H9 (cell line): ENCODE data around the gene MRPS18B. TPM values are rescaled to one million over a fixed set of nuclear protein-coding genes. Genes with fewer than 3 reads are reported as not detected.
A peak's percentile ranks its signal among the peaks of the same experiment; 100 is the strongest.

Experiments
- DNase-seq: peaks from one replicate; pipeline ENCODE4 v3.0.0-alpha.2; 2017
- H2AFZ ChIP-seq: one replicate; pipeline ENCODE4 v1.6.1; 2013; ENCODE audit warnings: mild to moderate bottlenecking, low read length, control low read depth, moderate library complexity
- H2AK5ac ChIP-seq: 2 replicates; pipeline ENCODE4 v1.6.1; 2013; ENCODE audit warnings: low read length, control low read depth, mixed read lengths; ENCODE audit not compliant: insufficient read length
- H2BK120ac ChIP-seq: one replicate; pipeline ENCODE4 v1.6.1; 2013; ENCODE audit warnings: low read depth, mild to moderate bottlenecking, low read length, control low read depth, inconsistent platforms; ENCODE audit not compliant: poor library complexity, severe bottlenecking
- H2BK12ac ChIP-seq: 2 replicates; pipeline ENCODE4 v1.6.1; 2013; ENCODE audit warnings: low read length, control low read depth, mixed read lengths, low read depth; ENCODE audit not compliant: insufficient read length
- H2BK15ac ChIP-seq: 2 replicates; pipeline ENCODE4 v1.6.1; 2013; ENCODE audit warnings: low read depth, low read length, control low read depth
- H2BK20ac ChIP-seq: one replicate; pipeline ENCODE4 v1.6.1; 2013; ENCODE audit warnings: low read depth, mild to moderate bottlenecking, low read length, control low read depth, inconsistent platforms; ENCODE audit not compliant: poor library complexity, severe bottlenecking
- H2BK5ac ChIP-seq: 2 replicates; pipeline ENCODE4 v1.6.1; 2013; ENCODE audit warnings: low read length, control low read depth, mixed read lengths; ENCODE audit not compliant: insufficient read length
- H3K14ac ChIP-seq: 2 replicates; pipeline ENCODE4 v1.6.1; 2013; ENCODE audit warnings: low read length, control low read depth; ENCODE audit not compliant: insufficient read depth
- H3K18ac ChIP-seq: 2 replicates; pipeline ENCODE4 v1.6.1; 2013; ENCODE audit warnings: low read depth, mild to moderate bottlenecking, mixed read lengths, low read length, control low read depth; ENCODE audit not compliant: insufficient read length
- H3K23ac ChIP-seq: 2 replicates; pipeline ENCODE4 v1.6.1; 2013; ENCODE audit warnings: low read length, control low read depth, mixed read lengths, low read depth; ENCODE audit not compliant: insufficient read length
- H3K23me2 ChIP-seq: 2 replicates; pipeline ENCODE4 v1.6.1; 2013; ENCODE audit warnings: low read depth, mild to moderate bottlenecking, mixed read lengths, low read length, control low read depth; ENCODE audit not compliant: insufficient read length, poor library complexity, severe bottlenecking
- H3K27ac ChIP-seq: 2 replicates; pipeline ENCODE4 v1.5.1; 2013; ENCODE audit warnings: low read length, control low read depth, mixed read lengths, low read depth; ENCODE audit not compliant: insufficient read length
- H3K27me3 ChIP-seq: 2 replicates; pipeline ENCODE4 v1.6.1; 2013; ENCODE audit warnings: low read length, control low read depth, inconsistent platforms; ENCODE audit not compliant: insufficient read depth
- H3K4ac ChIP-seq: 2 replicates; pipeline ENCODE4 v1.6.1; 2013; ENCODE audit warnings: low read depth, mild to moderate bottlenecking, control low read depth, inconsistent platforms, low read length, moderate library complexity
- H3K4me1 ChIP-seq: 2 replicates; pipeline ENCODE4 v1.6.1; 2013; ENCODE audit warnings: low read length, control low read depth, inconsistent platforms; ENCODE audit not compliant: insufficient read depth
- H3K4me2 ChIP-seq: 2 replicates; pipeline ENCODE4 v1.6.1; 2013; ENCODE audit warnings: low read length, control low read depth, mixed read lengths; ENCODE audit not compliant: insufficient read length, insufficient read depth
- H3K56ac ChIP-seq: 2 replicates; pipeline ENCODE4 v1.6.1; 2013; ENCODE audit warnings: low read depth, mild to moderate bottlenecking, mixed read lengths, low read length, control low read depth; ENCODE audit not compliant: insufficient read length
- H3K79me1 ChIP-seq: 2 replicates; pipeline ENCODE4 v1.6.1; 2013; ENCODE audit warnings: low read depth, mild to moderate bottlenecking, moderate library complexity, low read length, control low read depth, inconsistent platforms; ENCODE audit not compliant: insufficient read depth, poor library complexity, severe bottlenecking
- H3K79me2 ChIP-seq: 2 replicates; pipeline ENCODE4 v1.6.1; 2013; ENCODE audit warnings: low read length, control low read depth, inconsistent platforms; ENCODE audit not compliant: insufficient read depth
- H3K9ac ChIP-seq: 2 replicates; pipeline ENCODE4 v1.6.1; 2013; ENCODE audit warnings: low read length, control low read depth, mixed read lengths; ENCODE audit not compliant: insufficient read length; ENCODE audit errors: extremely low read depth
- H3K9me3 ChIP-seq: one replicate; pipeline ENCODE4 v1.6.1; 2013; ENCODE audit warnings: low read depth, low read length, inconsistent platforms; ENCODE audit not compliant: control insufficient read depth
- H3T11ph ChIP-seq: one replicate; pipeline ENCODE4 v1.6.1; 2013; ENCODE audit warnings: mild to moderate bottlenecking, low read length, control low read depth, inconsistent platforms
- H4K20me1 ChIP-seq: one replicate; pipeline ENCODE4 v1.6.1; 2013; ENCODE audit not compliant: control insufficient read depth, insufficient read length, insufficient read depth
- H4K5ac ChIP-seq: 2 replicates; pipeline ENCODE4 v1.6.1; 2013; ENCODE audit warnings: low read depth, mild to moderate bottlenecking, mixed read lengths, low read length, control low read depth; ENCODE audit not compliant: insufficient read length
- H4K8ac ChIP-seq: replicated peaks from 2 replicates; pipeline ENCODE4 v1.6.1; 2013; ENCODE audit warnings: low read length, control low read depth, mixed read lengths, low read depth; ENCODE audit not compliant: insufficient read length
- H4K91ac ChIP-seq: 2 replicates; pipeline ENCODE4 v1.6.1; 2013; ENCODE audit warnings: low read depth, mild to moderate bottlenecking, moderate library complexity, mixed read lengths, low read length, control low read depth; ENCODE audit not compliant: insufficient read length
- H3K27ac Mint-ChIP-seq, 3 experiments: 2 replicates in 2 of 3; 3 replicates in 1 of 3; pipeline ENCODE4 v1.8.0; 2020 to 2021; ENCODE audit warnings: mixed read lengths in 3 of 3, mild to moderate bottlenecking in 1 of 3, moderate library complexity in 1 of 3
- H3K27me3 Mint-ChIP-seq: 2 replicates; pipeline ENCODE4 v1.8.0; 2021; ENCODE audit warnings: low read depth, mild to moderate bottlenecking, moderate library complexity, mixed read lengths
- H3K36me3 Mint-ChIP-seq, 3 experiments: 2 replicates in 2 of 3; 3 replicates in 1 of 3; pipeline ENCODE4 v1.8.0; 2020 to 2021; ENCODE audit warnings: low read depth in 3 of 3, mixed read lengths in 3 of 3; ENCODE audit not compliant: insufficient read depth in 1 of 3
- H3K4me1 Mint-ChIP-seq, 2 experiments: 2 replicates each; pipeline ENCODE4 v1.8.0; 2020; ENCODE audit warnings: mixed read lengths in 2 of 2
- H3K4me3 Mint-ChIP-seq, 2 experiments: 2 replicates in 1 of 2; 3 replicates in 1 of 2; pipeline ENCODE4 v1.8.0; 2020 to 2021; ENCODE audit warnings: mild to moderate bottlenecking in 2 of 2, mixed read lengths in 2 of 2, moderate library complexity in 1 of 2
- H3K9me3 Mint-ChIP-seq, 2 experiments: 2 replicates in 1 of 2; 3 replicates in 1 of 2; pipeline ENCODE4 v1.8.0; 2020; ENCODE audit warnings: mild to moderate bottlenecking in 2 of 2, mixed read lengths in 2 of 2, moderate library complexity in 1 of 2
- CTCF ChIP-seq: fragments of 200-600 bp; sonication (generic); conservative IDR thresholded peaks from 3 replicates; pipeline ENCODE4 v1.8.0; 2021; ENCODE audit warnings: antibody characterized with exemption, mild to moderate bottlenecking
- WGBS: extraction: QIAGEN DNeasy Blood & Tissue Kit; methylation state at CpG from one replicate; pipeline ENCODE4 v1.1.7; 2013; ENCODE audit warnings: missing lambda C conversion rate, low lambda C conversion rate, mixed read lengths; ENCODE audit not compliant: insufficient read length; ENCODE audit errors: extremely low coverage; 5-methylcytosine and 5-hydroxymethylcytosine counted together
- total RNA-seq: library from RNA; stranded (reverse); gene quantifications from 2 replicates; pipeline ENCODE4 v1.2.1, GENCODE V29; 2021

Gene MRPS18B
- total RNA-seq, 1 experiment from 2014 or later: 54.0 TPM

- H3K36me3 Mint-ChIP-seq: peaks cover 12 to 71% (median 57%) of the 10 kb centered on the region in 3 experiments; a peak in 6 of 7 replicates
- Histone ChIP-seq H2BK5ac (no peak overlapping the region), H4K20me1 (no peaks in the 10 kb centered on the region), H3K9ac (no peak overlapping the region), H3T11ph (no peak overlapping the region), H2AFZ (no peak overlapping the region), H3K79me1 (no peaks in the 10 kb centered on the region), H3K4me1 (no peaks in the 10 kb centered on the region), H3K23ac (no peak overlapping the region), H2AK5ac (no peak overlapping the region), H3K4ac (no peak overlapping the region), H3K14ac (no peak overlapping the region), H3K18ac (no peak overlapping the region), H2BK20ac (no peak overlapping the region), H3K9me3 (no peaks in the 10 kb centered on the region), H3K27ac (no peak overlapping the region), H2BK12ac (no peak overlapping the region), H3K23me2 (no peaks in the 10 kb centered on the region), H2BK15ac (no peak overlapping the region), H4K8ac (no peak overlapping the region), H3K4me2 (no peak overlapping the region), H4K5ac (no peak overlapping the region), H3K56ac (no peak overlapping the region), H3K27me3 (no peaks in the 10 kb centered on the region), H4K91ac (no peak overlapping the region), H2BK120ac (no peak overlapping the region), H3K79me2 (no peaks in the 10 kb centered on the region)
- peak overlapping the region in 1 of 3 experiments; percentile 82; a peak in 3 of 7 replicates for H3K27ac Mint-ChIP-seq
- TF ChIP-seq CTCF: no peak
- no peaks in the 10 kb centered on the region for H3K27me3 Mint-ChIP-seq
- no peak for DNase-seq
- H3K4me1 Mint-ChIP-seq: peaks cover 5% of the 10 kb centered on the region in 2 experiments
- no peak overlapping the region for H3K4me3 Mint-ChIP-seq
- no peaks in the 10 kb centered on the region for H3K9me3 Mint-ChIP-seq
- no CpG with 5 or more reads among the region's 1 CpG for WGBS
Observed at GRCh38 chr6:30641048-30641447, 23.4 kb downstream of the MRPS18B start.
